Measurements from ENCODE around the gene NAALADL2.

Gene NAALADL2

DNA sequence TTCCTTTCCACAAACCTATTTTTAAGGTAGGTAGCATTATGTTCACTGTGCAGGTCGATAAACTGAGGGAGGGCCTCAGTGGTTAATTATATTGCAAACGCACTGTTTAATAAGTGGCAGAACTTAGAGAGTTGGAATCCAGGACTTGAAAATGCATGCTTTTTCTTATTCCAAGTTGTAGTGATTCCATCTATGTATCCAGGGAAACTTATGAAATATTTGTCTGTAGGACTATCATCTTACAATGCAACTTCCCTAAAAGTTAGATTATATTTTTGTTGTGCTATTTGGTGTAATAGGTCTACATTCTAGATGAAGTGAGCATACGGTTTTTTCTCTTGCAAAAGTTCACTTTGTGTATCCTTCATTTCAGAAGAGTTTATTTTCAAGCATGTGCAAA is 419.5 kb downstream of the NAALADL2 start:
- no peak for DNase-seq (ENCODE audit: extremely low spot score, insufficient read length, low read depth)
- no peak for FAIRE-seq

- FAIRE-seq (no peak), DNase-seq (ENCODE audit: extremely low spot score, insufficient read length, low read depth) (no peak)
Observed at GRCh38 chr3:175279457-175279856, 420.3 kb downstream of the NAALADL2 start.

GRCh38 chr3:175279911-175280310 is 420.8 kb downstream of the NAALADL2 start:
- FAIRE-seq (no peak), DNase-seq (ENCODE audit: extremely low spot score, insufficient read length, low read depth) (no peak)

DNA sequence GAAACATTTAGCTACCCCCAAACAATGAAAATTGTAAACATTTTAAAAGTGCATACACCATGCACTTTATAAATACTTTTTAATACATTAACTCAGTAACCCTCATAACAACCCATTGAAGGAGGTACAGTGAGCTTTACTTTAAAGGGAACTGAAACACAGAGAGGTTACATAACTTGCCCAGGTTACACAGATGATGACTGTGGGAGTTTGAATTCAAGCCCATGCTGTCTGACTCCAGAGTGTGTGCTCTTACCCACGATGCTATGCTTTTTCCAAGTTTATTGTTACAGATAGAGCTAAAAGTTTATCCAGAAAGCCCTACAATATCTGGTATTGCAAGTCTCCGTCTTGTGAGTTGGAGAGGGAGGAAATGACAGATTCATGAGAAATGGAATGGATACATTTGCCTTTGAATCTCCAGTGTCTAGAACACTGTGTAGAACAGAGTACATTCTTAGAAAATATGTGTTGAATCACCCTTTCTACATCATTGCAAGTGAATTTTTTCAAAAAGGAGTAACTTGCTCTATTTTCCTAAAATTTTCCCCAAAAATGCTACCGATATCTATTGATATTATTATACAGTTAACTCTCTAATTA is 428.3 kb downstream of the NAALADL2 start:
- FAIRE-seq = peak; percentile 29
- DNase-seq (ENCODE audit: extremely low spot score, insufficient read length, low read depth) = no peak

GRCh38 chr3:175288621-175289020 is 429.5 kb downstream of the NAALADL2 start:
- DNase-seq (ENCODE audit: extremely low spot score, insufficient read length, low read depth) (no peak), FAIRE-seq (no peak)

- DNase-seq (ENCODE audit: extremely low spot score, insufficient read length, low read depth) = no peak
- FAIRE-seq = no peak
Observed at GRCh38 chr3:175294793-175295192, 435.7 kb downstream of the NAALADL2 start.

DNA sequence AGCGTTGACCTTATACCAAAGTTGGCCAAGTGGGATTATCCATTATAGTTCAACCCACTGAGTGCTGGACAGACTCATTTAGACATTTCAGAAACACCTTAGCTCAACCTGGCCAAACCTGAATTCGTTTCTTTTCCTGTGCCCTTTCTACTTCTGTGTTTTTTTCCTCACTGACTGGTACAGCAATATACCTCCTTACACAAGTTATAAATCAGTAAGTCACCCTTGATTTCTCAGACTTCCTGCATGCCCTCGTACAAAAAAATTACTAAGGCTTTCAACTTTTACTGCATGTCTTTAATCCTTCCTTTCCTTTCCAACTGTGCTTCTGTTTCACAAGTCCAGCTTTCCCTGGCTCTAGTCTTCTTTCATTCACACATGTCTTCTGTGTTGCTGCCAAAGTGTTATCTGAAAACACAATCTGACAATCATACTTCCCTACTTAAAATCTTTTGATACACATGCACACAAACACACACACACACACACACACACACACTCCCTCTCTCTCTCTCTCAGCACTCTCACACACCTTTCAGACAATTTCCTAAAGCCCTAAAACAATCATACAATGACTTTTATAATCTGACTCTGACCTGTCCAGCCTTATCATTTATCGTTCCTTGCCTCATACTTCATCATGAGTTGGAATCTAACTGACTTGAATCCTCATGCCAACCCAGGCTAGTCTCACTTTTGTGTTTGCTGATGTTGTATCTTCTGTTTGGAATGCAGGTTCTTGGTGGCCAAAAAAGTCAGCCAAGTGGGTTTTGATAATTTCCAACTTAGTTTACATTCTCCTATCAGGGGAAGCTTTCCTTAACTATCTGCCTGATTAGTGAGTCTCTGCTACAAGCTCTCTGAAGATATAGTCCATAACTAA is 436.4 kb downstream of the NAALADL2 start:
- DNase-seq (ENCODE audit: extremely low spot score, insufficient read length, low read depth) (no peak), FAIRE-seq (no peak)

GRCh38 chr3:175297216-175297615 is 438.1 kb downstream of the NAALADL2 start:
- no peak for FAIRE-seq

GRCh38 chr3:175301741-175302140 is 442.6 kb downstream of the NAALADL2 start:
- no peak for DNase-seq (ENCODE audit: extremely low spot score, insufficient read length, low read depth)
- FAIRE-seq = no peak

More at GRCh38 chr3:175297216-175297615, 438.1 kb downstream of the NAALADL2 start:
- DNase-seq (ENCODE audit: extremely low spot score, insufficient read length, low read depth) = no peak

DNA sequence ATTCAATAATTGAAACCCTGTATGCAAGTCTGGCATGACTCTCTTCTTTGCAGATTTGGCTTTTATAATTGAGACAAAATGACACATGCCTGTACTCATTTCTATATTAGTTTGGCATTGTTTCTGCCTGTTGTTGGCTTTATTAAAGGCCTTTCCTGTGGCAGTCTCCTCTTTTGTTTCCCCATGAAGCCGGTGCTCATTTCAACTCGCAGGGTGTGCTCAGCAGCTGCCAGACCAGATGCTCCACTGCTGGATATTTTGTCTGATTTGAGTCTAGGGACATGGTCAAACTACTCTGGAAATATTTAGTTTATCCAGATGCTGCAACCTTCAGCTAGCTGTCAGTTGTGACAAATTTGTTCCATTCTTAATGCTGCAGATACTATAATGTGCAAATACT is 445.3 kb downstream of the NAALADL2 start:
- FAIRE-seq (no peak), DNase-seq (ENCODE audit: extremely low spot score, insufficient read length, low read depth) (no peak)

- FAIRE-seq (peak; percentile 62), DNase-seq (ENCODE audit: extremely low spot score, insufficient read length, low read depth) (no peak)
Observed at GRCh38 chr3:175307642-175308041, 448.5 kb downstream of the NAALADL2 start.

DNA sequence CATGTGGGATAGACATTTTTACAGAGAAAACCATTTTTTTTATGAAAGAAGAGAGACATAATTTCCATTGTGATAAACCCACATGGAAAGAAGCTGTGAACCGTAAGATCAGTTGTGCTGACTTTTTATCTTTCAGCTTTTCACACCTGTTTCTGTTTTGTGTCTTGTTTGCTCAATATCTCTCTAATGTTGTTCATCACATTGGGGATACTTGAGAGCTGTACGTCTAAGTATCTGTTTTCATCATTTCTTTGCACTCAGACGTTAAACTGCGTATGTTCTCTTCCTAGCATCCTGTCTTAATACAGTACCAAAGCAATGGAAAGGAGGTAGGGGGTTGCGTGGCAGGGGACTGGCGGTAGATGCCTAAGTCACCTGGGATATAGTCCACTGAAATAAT is 449.0 kb downstream of the NAALADL2 start:
- DNase-seq (ENCODE audit: extremely low spot score, insufficient read length, low read depth) = no peak
- no peak for FAIRE-seq

- DNase-seq (ENCODE audit: extremely low spot score, insufficient read length, low read depth) (no peak), FAIRE-seq (no peak)
Observed at GRCh38 chr3:175310046-175310445, 450.9 kb downstream of the NAALADL2 start.

DNA sequence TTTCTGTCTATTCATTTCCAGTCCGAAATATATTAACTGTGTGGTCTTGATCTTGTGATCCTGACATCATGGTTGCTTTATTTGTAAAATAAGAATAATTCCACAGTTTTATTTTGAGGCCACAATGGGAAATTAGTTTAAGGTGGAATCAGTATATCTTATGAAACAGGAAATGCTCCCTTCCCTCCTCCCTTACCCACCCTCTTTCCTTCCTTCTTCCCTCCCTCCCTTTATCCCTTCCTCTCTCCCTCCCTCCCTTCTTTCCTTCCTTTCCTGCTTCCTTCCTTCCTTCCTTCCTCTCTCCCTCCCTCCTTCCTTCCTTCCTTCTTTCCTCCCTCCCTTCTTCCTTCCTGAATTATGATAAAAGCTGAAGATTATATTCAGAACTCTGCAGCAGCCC is 452.3 kb downstream of the NAALADL2 start:
- FAIRE-seq (no peak), DNase-seq (ENCODE audit: extremely low spot score, insufficient read length, low read depth) (no peak)

DNA sequence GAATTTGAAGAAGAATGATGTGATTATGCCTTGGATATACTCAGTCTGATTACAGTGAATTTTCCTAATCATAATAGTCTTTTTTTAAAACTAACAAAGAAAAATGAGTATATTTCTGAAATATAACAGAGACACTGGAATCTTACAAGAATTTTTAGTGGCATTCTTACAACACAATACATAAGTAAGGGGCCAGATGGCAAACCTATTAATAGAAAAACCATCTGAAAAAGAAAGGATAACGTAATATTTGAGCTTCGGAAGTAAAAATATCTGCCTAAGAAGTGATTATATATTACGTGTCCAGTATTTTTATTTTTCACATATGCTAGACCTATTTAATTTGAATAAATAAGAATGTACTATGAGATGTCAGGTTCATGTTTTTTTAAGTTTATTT is 452.8 kb downstream of the NAALADL2 start:
- DNase-seq (ENCODE audit: extremely low spot score, insufficient read length, low read depth) (no peak), FAIRE-seq (no peak)

DNA sequence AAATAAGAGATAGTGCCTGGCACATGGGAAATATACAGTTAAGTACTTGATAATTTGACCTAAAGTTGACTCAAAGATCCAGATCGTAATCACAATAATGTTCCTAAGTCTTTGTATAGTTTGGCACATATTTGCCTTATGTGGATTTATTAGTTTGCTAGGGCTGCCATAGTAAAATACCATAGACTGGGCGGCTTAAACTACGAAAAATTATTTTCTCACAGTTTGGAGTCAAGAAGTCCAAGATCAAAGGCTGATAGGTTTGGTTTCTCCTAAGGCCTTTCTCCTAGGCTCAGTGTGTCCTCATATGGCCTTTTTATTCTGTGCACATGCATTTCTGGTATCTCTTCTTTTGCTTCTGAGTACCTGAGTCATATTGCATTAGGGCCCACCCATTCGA is 453.7 kb downstream of the NAALADL2 start:
- DNase-seq (ENCODE audit: extremely low spot score, insufficient read length, low read depth) (no peak), FAIRE-seq (no peak)

GRCh38 chr3:175316799-175317198 is 457.7 kb downstream of the NAALADL2 start:
- DNase-seq (ENCODE audit: extremely low spot score, insufficient read length, low read depth) = no peak
- no peak for FAIRE-seq

GRCh38 chr3:175325440-175325839 is 466.3 kb downstream of the NAALADL2 start:
- FAIRE-seq = no peak

GRCh38 chr3:175326041-175326440 is 466.9 kb downstream of the NAALADL2 start:
- no peak for FAIRE-seq
- DNase-seq (ENCODE audit: extremely low spot score, insufficient read length, low read depth) = no peak

More at GRCh38 chr3:175325440-175325839, 466.3 kb downstream of the NAALADL2 start:
- no peak for DNase-seq (ENCODE audit: extremely low spot score, insufficient read length, low read depth)

- DNase-seq (ENCODE audit: extremely low spot score, insufficient read length, low read depth) (no peak), FAIRE-seq (no peak)
Observed at GRCh38 chr3:175329373-175329772, 470.2 kb downstream of the NAALADL2 start.

GRCh38 chr3:175335229-175335628 is 476.1 kb downstream of the NAALADL2 start:
- DNase-seq (ENCODE audit: extremely low spot score, insufficient read length, low read depth) (no peak), FAIRE-seq (no peak)
